HG02759 (cell line): Measurements from ENCODE around the gene ZSCAN22.

Experiments used
- ATAC-seq: cut with Tn5 transposase; IDR thresholded peaks from one replicate; pipeline ENCODE4 v1.9.1; 2021; ENCODE audit warnings: mild to moderate bottlenecking, moderate library complexity; ENCODE audit not compliant: unreplicated experiment

ZSCAN22 gene

DNA sequence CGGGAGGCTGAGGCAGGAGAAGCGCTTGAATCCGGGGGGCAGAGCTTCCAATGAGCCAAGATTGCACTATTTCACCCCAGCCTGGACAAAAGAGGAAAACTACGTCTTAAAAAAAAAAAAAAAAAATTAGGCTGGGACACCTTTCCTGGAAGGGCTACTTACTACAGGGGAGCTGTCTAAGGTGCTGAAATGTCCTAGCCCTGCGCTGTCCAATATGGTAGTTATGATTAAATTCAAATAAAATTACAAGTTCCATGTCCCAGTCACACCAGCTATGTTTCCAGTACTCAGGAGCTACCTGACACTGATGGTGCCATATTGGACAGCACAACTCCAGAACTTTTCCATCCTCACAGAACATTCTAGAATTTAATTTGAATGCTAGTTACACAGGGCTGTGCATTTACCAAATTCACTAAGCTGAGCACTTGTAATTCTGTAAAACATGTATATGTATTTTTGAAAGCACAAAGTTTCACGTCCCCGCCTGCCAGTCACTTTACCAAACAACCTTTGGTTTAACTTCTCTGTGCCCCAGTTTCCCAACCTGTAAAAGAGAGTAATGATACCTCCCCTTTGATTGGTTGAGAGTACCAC lies 9.2 kb upstream of the ZSCAN22 start:
- ATAC-seq, result no peak

DNA sequence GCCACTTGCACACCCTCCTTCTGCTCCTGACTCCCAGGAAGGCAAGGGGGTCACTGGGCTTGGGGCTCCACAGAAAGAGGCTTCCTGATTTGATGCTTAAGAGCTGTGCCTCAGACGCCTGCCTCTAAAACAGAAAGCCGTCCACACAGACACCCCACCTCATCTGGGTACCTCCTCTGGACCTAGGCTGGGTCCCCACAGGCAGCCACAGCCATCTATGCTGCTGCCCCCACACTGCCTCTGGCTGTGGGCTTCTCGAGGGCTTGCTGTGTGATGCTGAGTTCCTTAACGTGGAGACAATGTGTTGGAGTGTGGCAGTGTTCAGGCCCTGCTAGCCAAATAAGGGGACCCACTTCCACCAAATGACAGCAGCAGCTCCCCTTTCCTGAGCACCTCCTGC lies 8.5 kb upstream of the ZSCAN22 start:
- no peak for ATAC-seq

DNA sequence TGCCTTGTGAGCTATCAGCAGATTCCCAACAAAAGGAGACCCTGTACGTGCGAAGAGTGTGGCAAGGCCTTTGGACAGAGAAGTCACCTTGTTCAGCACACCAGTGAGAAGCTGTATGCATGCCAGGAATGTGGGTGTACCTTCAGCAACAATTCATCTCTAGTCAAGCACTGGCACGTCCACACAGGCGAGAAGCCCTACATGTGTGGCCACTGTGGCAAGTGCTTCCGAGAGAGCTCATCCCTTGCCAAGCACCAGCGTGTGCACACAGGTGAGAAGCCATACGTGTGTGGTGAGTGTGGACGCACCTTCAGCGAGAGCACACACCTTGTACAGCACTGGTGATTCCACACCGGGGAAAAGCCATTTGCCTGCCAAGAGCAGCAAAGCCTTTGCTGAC lies 7.6 kb upstream of the ZSCAN22 start:
- ATAC-seq, result no peak

DNA sequence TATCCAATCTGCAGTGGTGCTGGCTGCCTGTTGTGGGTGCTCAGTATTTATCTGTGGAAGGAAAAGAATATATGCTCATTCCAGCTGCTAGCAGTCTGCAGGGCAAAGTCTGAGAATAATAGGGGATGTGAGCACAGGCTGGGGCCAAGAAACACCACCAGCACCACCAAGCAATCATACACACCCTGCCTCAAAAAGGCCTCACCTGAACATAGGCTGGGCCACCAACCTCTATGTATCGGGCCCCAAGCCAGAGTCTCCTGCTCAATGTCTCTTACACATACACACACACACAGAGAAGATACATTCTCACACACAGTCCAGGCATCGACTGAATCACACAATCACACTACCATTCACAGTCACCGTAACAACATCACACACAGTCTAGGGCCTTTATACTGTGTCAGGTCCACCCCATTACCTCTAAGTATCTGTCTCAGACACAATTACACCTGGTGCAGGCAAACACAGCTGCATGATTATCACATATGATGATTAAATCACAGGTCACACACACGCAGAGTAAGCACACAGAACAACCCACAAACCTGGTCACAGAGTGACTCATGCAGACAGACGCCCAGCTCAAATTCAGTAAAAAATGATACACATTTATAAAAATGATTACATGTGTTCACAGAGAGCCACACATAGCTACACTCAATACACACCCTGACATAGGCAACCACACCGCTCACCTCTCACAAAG lies 1.3 kb upstream of the ZSCAN22 start:
- no peak for ATAC-seq

DNA sequence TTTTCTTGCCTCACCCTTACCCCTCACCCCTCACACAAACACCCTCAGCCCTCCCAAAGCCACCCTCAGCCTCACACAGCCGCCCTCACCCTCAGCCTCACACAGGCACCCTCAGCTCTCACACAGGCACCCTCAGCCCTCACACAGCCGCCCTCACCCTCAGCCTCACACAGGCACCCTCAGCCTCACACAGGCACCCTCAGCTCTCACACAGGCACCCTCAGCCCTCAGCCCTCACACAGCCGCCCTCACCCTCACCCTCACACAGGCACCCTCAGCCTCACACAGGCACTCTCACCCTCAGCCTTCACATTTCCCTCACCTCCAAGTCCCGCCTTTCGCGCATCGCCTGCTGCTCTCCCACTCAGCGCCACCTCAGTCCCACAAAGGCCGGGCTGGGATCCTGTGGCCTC lies 287 bp upstream of the ZSCAN22 start:
- no peak for ATAC-seq

DNA sequence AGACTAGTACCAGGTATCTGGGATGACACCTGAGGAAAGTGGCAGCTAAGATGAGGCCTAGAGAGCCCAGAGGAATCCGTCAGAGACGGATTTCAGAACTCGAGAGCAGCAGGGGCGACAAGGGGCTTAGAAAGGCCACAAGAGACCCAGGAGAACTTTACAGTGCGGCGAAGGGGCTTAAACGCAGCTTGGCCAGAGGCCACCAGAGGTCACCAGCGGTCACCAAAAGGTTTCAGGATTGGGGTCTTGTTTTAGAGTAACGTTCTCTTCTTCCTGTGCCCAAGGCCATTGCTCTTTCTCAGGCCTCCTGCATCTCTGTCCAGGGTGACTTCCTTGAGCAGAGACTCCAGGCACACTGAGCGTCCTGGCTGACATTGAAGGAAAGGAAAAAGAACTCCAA lies 2.2 kb downstream of the ZSCAN22 start:
- ATAC-seq, result no peak

DNA sequence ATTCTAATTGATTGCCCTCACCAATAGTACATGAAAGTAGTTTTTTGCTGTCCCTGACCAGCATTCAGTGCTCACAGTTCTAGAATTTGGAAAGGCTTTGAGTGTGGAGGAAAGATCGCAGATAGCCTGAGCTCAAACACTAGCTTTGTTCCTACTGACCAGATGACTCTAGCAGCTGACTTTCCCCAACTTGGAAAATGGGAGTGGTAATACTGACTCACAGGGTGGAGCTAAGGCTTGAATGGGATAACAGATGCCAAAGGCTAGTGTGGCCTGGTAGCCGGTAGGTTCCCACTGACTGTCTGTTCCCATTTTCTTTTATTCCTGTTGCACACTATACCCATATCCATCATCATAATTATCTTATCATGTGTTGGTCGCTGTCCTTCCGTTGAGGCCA lies 3.7 kb downstream of the ZSCAN22 start:
- no peak for ATAC-seq

DNA sequence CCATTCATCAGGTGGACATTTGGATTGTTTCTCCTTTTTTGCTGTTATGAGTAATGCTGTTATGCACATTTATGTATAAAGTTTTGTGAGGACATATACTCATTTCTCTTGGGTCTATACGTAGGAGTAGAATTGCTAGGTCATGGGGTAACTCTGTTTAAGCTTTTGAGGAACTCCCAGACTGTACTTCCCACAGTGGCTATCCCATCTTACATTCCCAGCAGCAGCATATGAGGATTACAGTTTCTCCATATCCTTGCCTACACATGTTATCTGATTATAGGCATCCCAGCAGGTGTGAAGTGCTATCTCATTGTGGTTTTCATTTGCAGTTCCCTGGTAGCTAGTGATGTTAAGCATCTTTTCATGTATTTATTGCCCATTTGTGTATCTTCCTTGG lies 5.9 kb downstream of the ZSCAN22 start:
- ATAC-seq, result no peak

DNA sequence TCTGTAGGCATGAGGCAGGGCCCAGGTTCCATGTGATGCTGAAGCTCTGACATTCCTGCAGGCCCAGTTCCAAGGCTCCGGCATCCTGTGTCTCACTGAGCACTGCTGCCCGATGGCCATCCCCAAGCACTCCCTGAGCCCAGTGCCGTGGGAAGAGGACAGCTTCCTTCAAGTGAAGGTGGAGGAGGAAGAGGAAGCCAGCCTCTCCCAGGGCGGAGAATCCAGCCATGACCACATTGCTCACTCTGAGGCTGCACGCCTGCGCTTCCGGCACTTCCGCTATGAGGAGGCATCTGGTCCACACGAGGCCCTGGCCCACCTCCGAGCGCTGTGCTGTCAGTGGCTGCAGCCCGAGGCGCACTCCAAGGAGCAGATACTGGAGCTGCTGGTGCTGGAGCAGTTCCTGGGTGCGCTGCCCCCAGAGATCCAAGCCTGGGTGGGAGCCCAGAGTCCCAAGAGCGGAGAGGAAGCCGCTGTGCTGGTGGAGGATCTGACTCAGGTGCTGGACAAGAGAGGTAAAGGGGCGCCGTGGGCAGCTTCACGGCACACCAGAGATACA lies 8.0 kb downstream of the ZSCAN22 start:
- no peak for ATAC-seq

DNA sequence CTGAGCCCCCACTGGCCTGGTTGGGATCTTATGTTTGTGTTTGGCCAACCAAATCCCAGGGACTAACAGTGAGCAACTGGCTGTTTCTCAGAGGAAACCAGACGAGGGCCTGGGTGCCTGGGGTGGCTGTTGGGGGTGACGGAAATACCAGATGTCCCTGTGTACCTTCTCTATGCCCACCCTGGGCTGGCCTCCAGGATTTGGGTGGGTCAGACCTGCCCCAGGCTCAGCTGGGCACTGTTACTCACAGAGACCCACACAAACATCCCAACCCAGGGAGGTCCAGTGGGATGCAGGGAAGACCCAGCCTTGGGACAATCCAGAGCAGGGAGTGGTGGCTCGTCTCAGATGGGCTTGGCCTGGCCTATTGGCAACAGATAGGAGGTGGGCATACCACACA lies 8.8 kb downstream of the ZSCAN22 start:
- ATAC-seq, result no peak

DNA sequence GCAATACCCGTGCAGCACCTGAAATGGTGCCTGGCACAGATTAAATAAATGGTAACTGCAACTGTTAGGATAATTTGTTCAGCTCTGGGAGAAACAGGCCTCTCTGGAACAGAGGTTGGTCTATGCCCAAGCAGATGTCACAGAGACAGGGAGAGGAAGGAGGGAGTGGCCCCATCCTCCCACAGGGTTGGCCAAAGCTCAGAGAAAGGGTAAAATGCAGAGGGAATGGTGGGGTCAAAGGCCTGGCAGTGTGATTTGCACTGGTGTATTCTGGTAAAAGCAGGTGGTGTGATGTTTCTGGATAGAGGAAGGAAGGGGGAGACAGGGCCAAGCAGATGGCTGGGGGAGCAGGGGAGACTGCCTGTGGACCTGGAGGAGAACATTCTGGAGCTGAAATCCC lies 9.4 kb downstream of the ZSCAN22 start:
- no peak for ATAC-seq

DNA sequence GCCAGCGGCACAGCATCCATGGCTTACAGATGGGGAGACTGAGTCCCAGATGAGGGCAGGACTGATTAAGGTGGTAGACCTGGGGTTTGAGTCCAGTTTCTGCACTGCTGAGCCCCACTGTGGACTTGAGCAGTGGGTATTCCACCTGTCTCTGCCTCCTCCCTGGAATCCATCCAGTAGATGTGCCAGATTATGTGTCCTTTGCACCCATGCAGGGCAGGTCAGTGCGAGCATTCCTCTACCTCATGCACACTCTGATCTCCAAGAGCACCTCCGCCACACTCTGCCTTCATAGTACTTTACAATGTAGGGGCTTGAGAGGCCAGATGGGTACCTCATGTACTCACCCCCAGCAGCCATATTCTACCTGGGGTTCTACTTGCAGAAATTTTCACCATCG lies 10.0 kb downstream of the ZSCAN22 start:
- no peak for ATAC-seq

DNA sequence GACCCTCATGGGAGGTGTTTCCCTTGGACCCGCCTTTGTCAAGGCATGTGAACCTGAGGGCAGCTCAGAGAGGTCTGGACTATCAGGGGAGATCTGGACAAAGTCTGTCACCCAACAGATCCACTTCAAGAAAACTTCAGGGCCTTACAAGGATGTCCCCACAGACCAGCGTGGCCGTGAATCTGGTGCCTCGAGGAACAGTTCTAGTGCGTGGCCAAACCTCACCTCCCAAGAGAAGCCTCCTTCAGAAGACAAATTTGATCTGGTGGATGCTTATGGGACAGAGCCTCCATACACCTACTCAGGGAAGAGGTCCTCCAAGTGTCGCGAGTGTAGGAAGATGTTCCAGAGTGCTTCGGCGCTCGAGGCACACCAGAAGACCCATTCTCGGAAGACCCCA lies 11.5 kb downstream of the ZSCAN22 start:
- no peak for ATAC-seq

DNA sequence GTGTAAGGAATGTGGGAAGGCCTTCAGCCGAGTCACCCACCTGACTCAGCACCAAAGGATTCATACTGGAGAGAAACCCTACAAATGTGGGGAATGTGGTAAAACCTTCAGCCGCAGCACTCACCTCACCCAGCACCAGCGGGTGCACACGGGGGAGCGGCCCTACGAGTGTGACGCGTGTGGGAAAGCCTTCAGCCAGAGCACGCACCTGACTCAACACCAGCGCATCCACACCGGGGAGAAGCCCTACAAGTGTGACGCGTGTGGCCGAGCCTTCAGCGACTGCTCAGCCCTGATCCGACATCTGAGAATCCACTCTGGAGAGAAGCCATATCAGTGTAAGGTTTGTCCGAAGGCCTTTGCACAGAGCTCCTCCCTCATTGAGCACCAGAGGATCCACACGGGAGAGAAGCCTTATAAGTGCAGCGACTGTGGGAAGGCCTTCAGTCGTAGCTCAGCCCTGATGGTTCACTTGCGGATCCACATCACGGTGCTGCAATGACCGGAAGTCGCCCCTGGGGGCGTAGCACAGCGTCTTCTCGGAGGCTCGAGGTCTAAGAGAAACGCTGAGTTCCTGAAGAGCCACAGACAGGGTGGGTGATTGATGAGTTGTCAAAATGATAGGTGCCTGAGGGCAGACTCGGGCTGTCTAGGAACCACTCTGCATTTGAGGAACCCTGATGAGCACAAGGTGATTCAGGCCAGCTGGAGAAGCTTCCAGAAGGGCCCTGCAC lies 12.2 kb downstream of the ZSCAN22 start:
- no peak for ATAC-seq

DNA sequence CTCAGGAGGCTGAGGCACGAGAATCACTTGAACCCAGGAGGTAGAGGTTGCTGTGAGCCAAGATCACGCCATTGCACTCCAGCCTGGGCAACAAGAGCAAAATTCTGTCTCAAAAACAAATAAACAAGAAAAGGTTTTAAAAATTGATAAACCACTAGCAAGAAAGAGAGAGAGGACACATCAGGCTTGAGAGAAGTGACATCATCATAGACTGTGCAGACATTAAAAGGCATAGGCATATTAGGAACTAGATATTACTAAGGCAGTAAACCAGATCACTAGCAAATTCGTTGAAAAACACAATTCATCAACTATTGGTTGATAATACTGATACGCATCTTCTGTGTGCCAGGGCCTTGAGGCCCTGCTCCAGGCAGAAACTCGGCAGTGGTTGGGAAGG lies 18.8 kb downstream of the ZSCAN22 start:
- ATAC-seq, result no peak

DNA sequence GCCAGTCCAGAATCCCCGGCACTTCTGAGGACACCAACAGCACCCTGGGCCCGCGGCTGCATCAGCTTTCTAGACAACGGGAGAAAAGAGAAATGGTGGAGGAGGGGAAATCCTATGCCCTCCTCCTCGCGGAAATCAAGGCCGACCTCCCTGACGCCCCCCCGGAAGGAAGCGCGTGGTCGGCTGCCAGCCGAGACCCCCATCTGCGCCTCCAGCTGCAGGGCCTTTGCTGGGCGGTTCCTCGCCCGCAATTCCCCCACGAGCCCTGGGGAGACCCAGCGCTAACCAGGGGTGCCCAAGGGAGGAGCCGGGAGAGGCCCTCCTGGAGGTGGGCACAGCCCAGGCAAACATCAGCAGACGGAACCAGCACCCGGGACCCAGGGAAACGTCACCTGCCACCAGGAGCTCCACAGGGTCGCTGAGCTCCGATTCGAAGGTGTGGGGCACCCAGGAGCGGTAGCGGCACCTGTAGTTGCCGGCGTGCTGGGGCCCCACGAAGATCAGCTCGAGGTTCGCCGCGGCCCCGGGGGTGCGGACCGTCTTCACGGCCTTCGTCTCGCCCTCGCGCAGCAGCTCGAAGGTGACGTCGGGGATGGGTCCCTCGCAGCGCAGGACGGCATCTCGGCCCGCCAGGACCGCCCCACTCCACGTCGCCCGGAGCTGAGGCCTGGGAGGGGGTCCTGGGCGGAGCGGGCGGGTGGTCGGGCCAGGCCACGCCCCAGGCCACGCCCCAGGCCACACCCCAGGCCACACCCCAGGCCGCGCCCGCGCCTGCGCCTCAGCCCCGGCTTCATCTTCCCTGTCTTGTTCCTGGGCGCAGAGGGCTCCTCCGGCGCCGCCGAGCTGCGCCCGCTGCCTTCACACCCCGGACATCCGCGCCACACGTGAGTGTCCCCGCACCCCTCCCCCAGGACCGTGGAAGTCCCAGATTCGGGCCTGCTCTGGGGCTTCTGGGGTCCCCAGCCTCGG lies 20.5 kb downstream of the ZSCAN22 start:
- peak; percentile 94 for ATAC-seq

DNA sequence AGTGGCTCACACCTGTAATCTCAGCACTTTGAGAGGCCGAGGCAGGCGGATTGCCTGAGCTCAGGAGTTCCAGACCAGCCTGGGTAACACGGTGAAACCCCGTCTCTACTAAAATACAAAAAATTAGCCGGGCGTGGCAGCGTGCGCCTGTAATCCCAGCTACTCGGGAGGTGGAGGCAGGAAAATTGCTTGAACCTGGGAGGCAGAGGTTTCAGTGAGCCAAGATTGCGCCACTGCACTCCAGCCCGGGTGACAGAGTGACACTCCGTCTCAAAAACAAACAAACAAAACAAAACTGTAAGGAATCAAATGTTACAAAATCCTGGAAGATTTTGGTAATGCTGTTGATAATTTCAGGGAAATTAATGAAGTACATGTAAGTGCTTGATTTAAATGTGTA lies 21.3 kb downstream of the ZSCAN22 start:
- ATAC-seq, result peak; percentile 13

DNA sequence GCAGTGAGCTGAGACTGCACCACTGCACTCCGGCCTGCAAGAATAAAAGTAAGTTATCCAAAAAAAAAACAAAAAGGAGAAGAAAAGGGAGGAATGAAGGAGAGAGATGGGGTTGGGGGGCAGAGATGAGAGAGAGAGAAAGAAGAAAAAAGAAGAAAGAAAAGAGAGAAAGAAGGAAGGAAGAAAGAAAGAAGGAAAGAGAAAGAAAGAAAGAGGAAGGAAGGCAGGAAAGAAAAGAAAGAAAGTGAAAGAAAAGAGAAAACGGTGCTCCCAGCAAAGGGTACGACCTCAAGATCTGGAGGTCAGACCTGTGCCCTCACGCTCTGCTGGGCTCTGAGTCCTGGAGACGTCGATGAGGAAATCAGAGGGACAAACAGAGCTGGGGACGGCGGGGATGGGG lies 22.8 kb downstream of the ZSCAN22 start:
- no peak for ATAC-seq

DNA sequence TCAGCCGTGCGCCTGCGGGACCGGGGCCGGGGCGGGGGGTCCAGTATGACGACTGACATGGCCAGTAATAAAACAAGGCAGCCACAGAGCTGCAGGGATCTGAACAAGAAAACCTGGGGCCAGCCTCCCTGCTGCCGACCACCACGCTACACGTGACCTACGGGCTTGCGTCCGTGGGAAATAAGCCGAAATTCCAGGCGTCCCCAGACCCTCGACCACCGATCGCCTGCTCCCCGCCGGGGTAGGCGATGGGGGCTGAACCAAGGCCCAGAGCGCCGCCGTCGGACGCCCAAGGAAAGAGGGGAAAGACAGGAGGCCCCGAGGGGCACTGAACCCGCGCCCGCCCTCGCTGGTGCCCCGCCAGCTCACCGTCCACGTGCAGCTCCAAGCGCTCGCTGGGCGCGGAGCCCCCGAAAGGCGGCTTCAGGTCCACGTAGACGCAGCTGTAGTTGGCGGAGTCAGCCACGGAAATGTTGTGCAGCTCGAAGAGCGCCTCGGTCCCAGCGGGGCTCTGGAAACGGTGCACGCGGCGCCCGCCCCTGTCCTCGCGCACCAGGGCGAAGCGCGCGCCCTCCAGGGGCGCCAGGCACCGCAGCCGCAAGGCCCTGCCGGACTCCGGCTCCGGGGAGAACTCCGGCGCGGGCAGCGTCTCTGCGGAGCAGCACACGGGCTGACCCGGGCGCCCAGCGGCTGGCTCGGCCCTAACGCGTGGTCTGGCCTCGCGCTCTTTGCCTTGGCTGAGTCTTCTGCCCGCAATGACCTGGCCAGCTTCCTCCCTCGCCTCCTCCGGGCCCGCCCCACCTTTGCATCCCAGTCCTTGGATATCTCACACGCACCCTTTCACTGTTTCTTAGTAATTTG lies 23.4 kb downstream of the ZSCAN22 start:
- no peak for ATAC-seq
